HepG2 (cell line): Measurements from ENCODE around the gene RASIP1. TPM values are rescaled to one million over a fixed set of nuclear protein-coding genes. Genes with fewer than 3 reads are reported as not detected.

Experiments used
- ATF3 ChIP-seq: sonication (generic); formaldehyde crosslinking; IDR thresholded peaks from 2 replicates; pipeline ENCODE4 v1.4.0; 2020; ENCODE audit warnings: missing genetic modification reagents
- CBX5 ChIP-seq: sonication (generic); formaldehyde crosslinking; IDR thresholded peaks from 2 replicates; pipeline ENCODE4 v1.4.0; 2020; ENCODE audit warnings: missing genetic modification reagents, borderline replicate concordance
- ONECUT2 ChIP-seq: sonication (generic); formaldehyde crosslinking; IDR thresholded peaks from 2 replicates; pipeline ENCODE4 v1.4.0; 2020; ENCODE audit warnings: missing genetic modification reagents
- SUZ12 ChIP-seq: fragments of 150-350 bp; IDR thresholded peaks from 2 replicates; pipeline ENCODE4 v1.6.1; 2014; ENCODE audit warnings: low read depth, low read length
- TCF7L2 ChIP-seq: IDR thresholded peaks from 2 replicates; pipeline ENCODE4 v1.6.1; 2011; ENCODE audit warnings: mild to moderate bottlenecking, low read depth, low read length, moderate library complexity
- THAP11 ChIP-seq: IDR thresholded peaks from 2 replicates; pipeline ENCODE4 v1.6.1; 2016; ENCODE audit warnings: missing biosample characterization, missing genetic modification reagents
- ZNF275 ChIP-seq: sonication (generic); formaldehyde crosslinking; IDR thresholded peaks from 2 replicates; pipeline ENCODE4 v1.8.0; 2022; ENCODE audit warnings: missing genetic modification reagents, mild to moderate bottlenecking, inconsistent platforms, borderline replicate concordance
- ZNF3 ChIP-seq: IDR thresholded peaks from 2 replicates; pipeline ENCODE4 v1.7.0; 2017; ENCODE audit warnings: inconsistent platforms
- ZNF30 ChIP-seq: sonication (generic); formaldehyde crosslinking; IDR thresholded peaks from 2 replicates; pipeline ENCODE4 v1.5.0; 2020; ENCODE audit warnings: mild to moderate bottlenecking, missing genetic modification reagents
- ZNF34 ChIP-seq: sonication (generic); formaldehyde crosslinking; IDR thresholded peaks from 2 replicates; pipeline ENCODE4 v1.4.0; 2020; ENCODE audit warnings: mild to moderate bottlenecking, missing genetic modification reagents, borderline replicate concordance
- ZNF44 ChIP-seq: sonication (generic); formaldehyde crosslinking; IDR thresholded peaks from 2 replicates; pipeline ENCODE4 v1.5.1; 2020; ENCODE audit warnings: mild to moderate bottlenecking, missing genetic modification reagents
- ZNF747 ChIP-seq: sonication (generic); formaldehyde crosslinking; IDR thresholded peaks from 2 replicates; pipeline ENCODE4 v1.8.1; 2023; ENCODE audit warnings: missing genetic modification reagents, mild to moderate bottlenecking, borderline replicate concordance
- ZNF776 ChIP-seq: sonication (generic); formaldehyde crosslinking; IDR thresholded peaks from 2 replicates; pipeline ENCODE4 v1.4.0; 2020; ENCODE audit warnings: mild to moderate bottlenecking, missing genetic modification reagents
- ZUFSP ChIP-seq: sonication (generic); formaldehyde crosslinking; IDR thresholded peaks from 2 replicates; pipeline ENCODE4 v1.9.0; 2021; ENCODE audit warnings: missing genetic modification reagents, mild to moderate bottlenecking, borderline replicate concordance
- polyA plus RNA-seq, 8 experiments: library from polyadenylated mRNA; depleted of rRNA in 3 of 8; stranded (reverse) in 7 of 8; unstranded in 1 of 8; fragments of >200 nt; fragmentation: Illumina TruSeq in 4 of 8; extraction: Trizol in 4 of 8; gene quantifications; 2 replicates each; pipeline versions ENCODE4 v1.2.1 to v1.2.3, GENCODE V29; 2011 to 2016; ENCODE audit warnings: low read depth in 4 of 8, missing spikeins in 1 of 8, mixed read lengths in 1 of 8; ENCODE audit not compliant: insufficient read depth in 1 of 8
- total RNA-seq, 5 experiments: library from RNA; depleted of rRNA; stranded (reverse); fragments of >200 nt; fragmentation: Illumina TruSeq; extraction: Trizol; gene quantifications; 2 replicates each; pipeline ENCODE4 v1.2.3, GENCODE V29; 2016; ENCODE audit warnings: low read depth in 1 of 5
- TF ChIP-seq, protein P1 (sequence below): sonication (generic); formaldehyde crosslinking; conservative IDR thresholded peaks from 2 replicates; pipeline ENCODE4 v1.8.1; 2023; ENCODE audit warnings: missing genetic modification reagents
- TF ChIP-seq, protein P2 (sequence below): sonication (generic); formaldehyde crosslinking; IDR thresholded peaks from 2 replicates; pipeline ENCODE4 v1.4.0; 2020; ENCODE audit warnings: missing genetic modification reagents
- TF ChIP-seq, protein P3 (sequence below), 2 experiments: fragments of 450-650 bp in 1 of 2; sonication (generic) in 1 of 2; formaldehyde crosslinking; IDR thresholded peaks; 2 replicates each; pipeline versions ENCODE4 v1.5.0 to v1.8.0; 2020 to 2022; ENCODE audit warnings: mild to moderate bottlenecking in 1 of 2, missing genetic modification reagents in 1 of 2

Gene RASIP1
- total and polyA plus RNA-seq, 2 of the 13 experiments (the other 11 are each of a cell fraction or from before 2014, with no cell fraction given), result 0.44 to 0.58 TPM

DNA sequence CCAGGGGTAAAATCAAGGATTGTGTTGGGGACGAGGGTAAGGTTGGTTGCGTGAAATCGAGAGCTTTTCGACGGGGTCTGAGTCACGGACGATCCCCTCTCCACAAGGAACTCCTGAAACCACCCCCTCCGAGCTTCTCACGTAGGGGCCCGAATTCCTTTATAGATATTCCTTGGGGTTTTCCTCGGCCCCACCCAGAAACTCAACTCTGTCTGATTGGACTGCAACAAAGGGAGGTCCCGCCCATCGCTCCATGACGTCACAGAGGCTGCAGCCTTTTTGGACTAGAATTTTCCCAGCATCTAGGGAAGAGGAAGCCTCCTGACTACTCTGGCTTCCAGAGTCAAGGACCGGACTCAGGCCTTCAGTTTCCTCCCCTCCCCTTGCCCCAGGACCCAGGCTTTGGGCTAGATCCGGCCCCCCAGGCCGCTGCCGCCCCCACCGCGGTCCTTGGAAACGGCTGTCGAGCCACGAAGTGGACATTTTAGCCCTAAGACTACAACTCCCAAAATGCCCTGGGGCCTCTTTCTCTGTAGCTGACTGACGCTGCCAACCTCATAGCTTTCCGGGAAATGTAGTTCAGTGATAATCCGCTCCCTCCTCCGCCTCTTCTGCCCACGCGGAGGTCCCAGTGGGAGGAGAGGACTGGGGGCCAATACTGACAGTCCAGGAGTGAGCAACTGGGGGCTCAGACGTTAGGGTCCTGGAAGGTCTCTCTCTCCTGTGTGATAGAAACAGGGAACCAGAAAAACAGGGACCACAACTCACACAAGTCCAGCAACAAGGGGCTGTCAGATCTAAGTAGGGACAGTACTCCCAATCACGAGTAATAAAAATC is 6.5 kb upstream of the RASIP1 start, which contains the start of gene IZUMO1 (continued):
- TF ChIP-seq, protein P1, sequence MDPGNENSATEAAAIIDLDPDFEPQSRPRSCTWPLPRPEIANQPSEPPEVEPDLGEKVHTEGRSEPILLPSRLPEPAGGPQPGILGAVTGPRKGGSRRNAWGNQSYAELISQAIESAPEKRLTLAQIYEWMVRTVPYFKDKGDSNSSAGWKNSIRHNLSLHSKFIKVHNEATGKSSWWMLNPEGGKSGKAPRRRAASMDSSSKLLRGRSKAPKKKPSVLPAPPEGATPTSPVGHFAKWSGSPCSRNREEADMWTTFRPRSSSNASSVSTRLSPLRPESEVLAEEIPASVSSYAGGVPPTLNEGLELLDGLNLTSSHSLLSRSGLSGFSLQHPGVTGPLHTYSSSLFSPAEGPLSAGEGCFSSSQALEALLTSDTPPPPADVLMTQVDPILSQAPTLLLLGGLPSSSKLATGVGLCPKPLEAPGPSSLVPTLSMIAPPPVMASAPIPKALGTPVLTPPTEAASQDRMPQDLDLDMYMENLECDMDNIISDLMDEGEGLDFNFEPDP (CRISPR knock-in tag), result no peak
- no peak for TF ChIP-seq ZNF747 (CRISPR knock-in tag)
- TF ChIP-seq CBX5 (CRISPR knock-in tag), result no peak
- TF ChIP-seq TCF7L2, result no peak
- TF ChIP-seq ZNF275, result no peak
- no peak for TF ChIP-seq ZUFSP (CRISPR knock-in tag)
- TF ChIP-seq, protein P2, sequence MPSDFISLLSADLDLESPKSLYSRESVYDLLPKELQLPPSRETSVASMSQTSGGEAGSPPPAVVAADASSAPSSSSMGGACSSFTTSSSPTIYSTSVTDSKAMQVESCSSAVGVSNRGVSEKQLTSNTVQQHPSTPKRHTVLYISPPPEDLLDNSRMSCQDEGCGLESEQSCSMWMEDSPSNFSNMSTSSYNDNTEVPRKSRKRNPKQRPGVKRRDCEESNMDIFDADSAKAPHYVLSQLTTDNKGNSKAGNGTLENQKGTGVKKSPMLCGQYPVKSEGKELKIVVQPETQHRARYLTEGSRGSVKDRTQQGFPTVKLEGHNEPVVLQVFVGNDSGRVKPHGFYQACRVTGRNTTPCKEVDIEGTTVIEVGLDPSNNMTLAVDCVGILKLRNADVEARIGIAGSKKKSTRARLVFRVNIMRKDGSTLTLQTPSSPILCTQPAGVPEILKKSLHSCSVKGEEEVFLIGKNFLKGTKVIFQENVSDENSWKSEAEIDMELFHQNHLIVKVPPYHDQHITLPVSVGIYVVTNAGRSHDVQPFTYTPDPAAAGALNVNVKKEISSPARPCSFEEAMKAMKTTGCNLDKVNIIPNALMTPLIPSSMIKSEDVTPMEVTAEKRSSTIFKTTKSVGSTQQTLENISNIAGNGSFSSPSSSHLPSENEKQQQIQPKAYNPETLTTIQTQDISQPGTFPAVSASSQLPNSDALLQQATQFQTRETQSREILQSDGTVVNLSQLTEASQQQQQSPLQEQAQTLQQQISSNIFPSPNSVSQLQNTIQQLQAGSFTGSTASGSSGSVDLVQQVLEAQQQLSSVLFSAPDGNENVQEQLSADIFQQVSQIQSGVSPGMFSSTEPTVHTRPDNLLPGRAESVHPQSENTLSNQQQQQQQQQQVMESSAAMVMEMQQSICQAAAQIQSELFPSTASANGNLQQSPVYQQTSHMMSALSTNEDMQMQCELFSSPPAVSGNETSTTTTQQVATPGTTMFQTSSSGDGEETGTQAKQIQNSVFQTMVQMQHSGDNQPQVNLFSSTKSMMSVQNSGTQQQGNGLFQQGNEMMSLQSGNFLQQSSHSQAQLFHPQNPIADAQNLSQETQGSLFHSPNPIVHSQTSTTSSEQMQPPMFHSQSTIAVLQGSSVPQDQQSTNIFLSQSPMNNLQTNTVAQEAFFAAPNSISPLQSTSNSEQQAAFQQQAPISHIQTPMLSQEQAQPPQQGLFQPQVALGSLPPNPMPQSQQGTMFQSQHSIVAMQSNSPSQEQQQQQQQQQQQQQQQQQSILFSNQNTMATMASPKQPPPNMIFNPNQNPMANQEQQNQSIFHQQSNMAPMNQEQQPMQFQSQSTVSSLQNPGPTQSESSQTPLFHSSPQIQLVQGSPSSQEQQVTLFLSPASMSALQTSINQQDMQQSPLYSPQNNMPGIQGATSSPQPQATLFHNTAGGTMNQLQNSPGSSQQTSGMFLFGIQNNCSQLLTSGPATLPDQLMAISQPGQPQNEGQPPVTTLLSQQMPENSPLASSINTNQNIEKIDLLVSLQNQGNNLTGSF (CRISPR knock-in tag), result no peak
- no peak for TF ChIP-seq ZNF30 (CRISPR knock-in tag)
- TF ChIP-seq ZNF776 (CRISPR knock-in tag), result no peak
- TF ChIP-seq ATF3 (CRISPR knock-in tag), result no peak
- TF ChIP-seq, protein P3, sequence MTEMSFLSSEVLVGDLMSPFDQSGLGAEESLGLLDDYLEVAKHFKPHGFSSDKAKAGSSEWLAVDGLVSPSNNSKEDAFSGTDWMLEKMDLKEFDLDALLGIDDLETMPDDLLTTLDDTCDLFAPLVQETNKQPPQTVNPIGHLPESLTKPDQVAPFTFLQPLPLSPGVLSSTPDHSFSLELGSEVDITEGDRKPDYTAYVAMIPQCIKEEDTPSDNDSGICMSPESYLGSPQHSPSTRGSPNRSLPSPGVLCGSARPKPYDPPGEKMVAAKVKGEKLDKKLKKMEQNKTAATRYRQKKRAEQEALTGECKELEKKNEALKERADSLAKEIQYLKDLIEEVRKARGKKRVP (CRISPR knock-in tag; IDR thresholded peaks at IDR 0.05), result no peak
- TF ChIP-seq ZNF34 (CRISPR knock-in tag), result no peak
- TF ChIP-seq ZNF44 (CRISPR knock-in tag), result no peak
- TF ChIP-seq THAP11, result peak; percentile 99
- TF ChIP-seq SUZ12, result peak; percentile 82
- no peak for TF ChIP-seq ONECUT2 (CRISPR knock-in tag)
- TF ChIP-seq ZNF3 (CRISPR knock-in tag), result no peak
